ENCODE results near the gene CCHCR1.

- TF ChIP-seq EZH2 (IDR thresholded peaks at IDR 0.05) (no peak), EZH2phosphoT487 (IDR thresholded peaks at IDR 0.05) (no peak)
- TF ChIP-seq, protein P1, sequence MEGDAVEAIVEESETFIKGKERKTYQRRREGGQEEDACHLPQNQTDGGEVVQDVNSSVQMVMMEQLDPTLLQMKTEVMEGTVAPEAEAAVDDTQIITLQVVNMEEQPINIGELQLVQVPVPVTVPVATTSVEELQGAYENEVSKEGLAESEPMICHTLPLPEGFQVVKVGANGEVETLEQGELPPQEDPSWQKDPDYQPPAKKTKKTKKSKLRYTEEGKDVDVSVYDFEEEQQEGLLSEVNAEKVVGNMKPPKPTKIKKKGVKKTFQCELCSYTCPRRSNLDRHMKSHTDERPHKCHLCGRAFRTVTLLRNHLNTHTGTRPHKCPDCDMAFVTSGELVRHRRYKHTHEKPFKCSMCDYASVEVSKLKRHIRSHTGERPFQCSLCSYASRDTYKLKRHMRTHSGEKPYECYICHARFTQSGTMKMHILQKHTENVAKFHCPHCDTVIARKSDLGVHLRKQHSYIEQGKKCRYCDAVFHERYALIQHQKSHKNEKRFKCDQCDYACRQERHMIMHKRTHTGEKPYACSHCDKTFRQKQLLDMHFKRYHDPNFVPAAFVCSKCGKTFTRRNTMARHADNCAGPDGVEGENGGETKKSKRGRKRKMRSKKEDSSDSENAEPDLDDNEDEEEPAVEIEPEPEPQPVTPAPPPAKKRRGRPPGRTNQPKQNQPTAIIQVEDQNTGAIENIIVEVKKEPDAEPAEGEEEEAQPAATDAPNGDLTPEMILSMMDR (IDR thresholded peaks at IDR 0.05) = peak; percentile 10
These were observed 46.6 kb downstream of the CCHCR1 start for GRCh38 chr6:31110825-31111582.

Measured in neural progenitor cell (in vitro differentiated cells).